Stimulated activated CD8-positive, alpha-beta memory T cell treated with anti-CD3 and anti-CD28 coated beads, Interleukin-12 subunit alpha, Interleukin-12 subunit beta, amount 100 ng/mL, for 24 hours (primary cell): ENCODE results near the gene GID4.
A peak's percentile ranks its signal among the peaks of the same experiment; 100 is the strongest.

Source experiments
- DNase-seq: peaks from one replicate; pipeline ENCODE4 v3.0.0-alpha.2; 2020; ENCODE audit errors: extremely low read depth

Gene GID4

DNA sequence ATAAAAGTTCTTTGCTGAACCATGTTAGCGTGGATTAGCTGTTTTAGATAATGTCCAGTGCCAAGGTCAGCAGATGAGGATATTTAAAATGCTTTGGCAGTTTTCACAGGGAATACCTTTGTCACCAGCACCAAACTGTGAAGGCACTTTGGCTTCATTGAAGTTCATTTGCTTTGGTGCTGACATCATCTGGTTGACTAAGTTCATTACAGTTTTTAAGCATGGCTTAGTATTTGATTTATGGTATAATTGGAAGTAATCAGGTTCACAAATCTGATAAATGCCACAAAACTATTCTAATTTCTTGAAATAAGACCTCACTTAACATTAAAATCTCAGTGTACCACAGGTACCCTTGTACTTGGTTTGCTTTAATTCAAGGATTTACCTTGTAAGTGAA lies 4.3 kb downstream of the GID4 start:
- DNase-seq = no peak

DNA sequence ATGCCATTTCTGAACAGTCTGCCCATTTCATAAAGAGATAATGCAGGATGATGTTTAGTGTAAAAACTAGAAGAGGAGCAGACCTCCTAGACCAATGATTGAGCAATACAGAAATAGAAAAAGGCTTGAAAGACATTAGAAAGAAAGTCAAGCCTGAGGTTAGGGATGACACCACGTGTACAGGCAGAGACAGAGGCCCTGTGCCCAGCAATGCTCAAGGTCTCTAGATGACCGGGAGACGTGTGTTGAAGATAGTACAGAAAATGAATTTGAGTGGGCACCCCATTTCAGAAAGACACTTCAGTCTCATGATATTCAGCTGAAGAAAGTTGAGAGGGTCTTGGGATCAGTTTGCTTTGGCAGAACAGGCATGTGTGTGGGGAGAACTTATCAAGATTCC lies 5.4 kb downstream of the GID4 start:
- no peak for DNase-seq

DNA sequence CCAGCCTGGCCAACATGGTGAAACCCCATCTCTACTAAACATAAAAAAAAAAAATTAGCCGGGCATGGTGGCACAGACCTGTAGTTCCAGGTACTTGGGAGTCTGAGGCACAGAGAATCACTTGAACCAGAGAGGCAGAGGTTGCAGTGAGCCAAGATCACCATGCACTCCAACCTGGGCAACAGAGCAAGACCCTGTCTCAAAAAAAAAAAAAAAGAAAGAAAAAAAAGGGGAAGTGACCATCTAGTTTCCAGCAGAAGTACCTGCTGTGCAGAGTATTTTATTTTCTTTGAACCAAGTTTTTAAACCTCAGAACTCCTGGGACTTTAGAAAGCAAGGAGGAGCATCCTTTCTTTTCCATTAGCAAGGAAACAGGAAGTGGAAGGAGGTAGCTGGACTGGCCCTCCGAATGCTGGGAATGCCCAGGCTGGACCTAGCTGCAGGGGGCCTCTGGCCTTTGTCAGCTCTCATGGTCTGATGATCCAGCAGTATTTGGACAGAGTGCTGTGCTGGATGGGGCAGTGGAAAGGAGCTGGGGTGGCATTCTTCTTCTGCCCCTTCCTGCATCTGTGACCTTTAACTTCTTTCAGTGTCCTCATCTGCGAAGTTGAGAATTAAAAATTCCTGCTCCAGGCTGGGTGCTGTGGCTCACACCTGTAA lies 6.6 kb downstream of the GID4 start:
- no peak for DNase-seq

DNA sequence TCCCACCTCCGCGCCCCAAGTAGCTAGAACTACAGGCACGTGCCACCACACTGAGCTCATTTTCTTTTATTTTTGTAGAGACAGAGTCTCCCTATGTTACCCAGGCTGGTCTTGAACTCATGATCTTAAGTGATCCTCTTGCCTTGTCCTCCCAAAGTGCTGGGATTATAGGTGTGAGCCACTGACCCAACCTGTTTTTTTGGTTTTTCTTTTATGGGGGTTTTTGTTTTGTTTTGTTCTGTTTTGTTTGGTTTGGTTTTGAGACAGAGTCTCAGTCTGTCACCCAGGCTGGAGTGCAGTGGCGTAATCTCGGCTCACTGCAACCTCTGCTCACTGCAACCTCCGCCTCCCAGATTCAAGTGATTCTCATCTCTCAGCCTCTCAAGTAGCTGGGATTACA lies 16.4 kb downstream of the GID4 start:
- DNase-seq = no peak

DNA sequence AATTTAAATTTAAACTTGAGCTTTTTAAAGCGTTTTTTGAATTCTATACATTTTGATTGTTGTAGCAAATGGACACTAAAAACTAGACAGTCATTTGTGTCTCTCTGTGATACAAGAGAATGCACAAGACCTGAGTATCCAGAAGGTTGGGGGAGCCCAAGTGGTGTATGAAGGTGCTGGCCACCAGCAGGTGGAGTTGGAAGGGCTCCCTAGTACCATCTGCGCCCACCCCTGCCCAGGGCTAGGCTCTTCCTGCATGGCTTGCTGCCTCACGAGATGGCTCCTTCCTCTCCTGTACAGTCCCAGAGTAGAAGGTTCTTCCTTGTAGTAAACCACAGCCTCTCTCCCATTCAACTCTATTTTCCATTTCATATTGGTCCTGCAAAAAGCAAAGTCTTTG lies 17.0 kb downstream of the GID4 start:
- DNase-seq = no peak

DNA sequence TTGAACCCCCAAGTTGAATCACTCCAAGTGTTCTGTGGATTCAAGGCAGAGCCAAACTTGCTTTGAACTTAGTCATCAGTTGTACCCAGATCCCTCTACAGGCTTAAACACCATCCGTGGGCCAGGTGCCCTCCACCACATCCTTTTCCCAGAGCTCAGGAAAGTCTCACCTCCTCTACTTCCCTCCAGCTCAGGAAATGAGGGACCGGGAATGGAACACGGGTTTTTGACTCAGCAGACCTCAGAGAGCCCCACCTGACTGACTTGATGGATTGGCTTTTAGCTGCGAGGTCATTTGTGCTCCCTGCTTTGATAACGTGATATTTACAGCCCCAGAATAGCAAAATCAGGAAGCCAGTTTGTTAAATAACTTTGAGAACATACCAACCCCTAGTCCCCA lies 20.1 kb downstream of the GID4 start:
- no peak for DNase-seq

DNA sequence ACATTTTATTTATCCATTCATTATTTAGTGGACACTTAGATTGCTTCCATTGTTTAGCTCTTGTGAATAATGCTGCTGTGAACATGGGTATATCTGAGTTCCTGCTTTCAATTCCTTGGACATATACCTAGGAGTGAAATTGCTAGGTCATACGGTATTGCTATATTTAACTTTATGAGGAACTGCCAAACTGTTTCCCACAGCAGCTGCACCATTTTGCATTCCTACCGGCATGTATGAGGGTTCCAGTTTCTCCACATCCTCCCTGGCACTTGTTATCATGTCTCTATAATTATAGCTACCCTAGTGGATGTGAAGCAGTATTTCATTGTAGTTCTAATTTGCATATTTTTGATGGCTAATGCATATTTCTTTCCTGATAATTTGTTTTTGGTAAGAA lies 24.8 kb downstream of the GID4 start:
- no peak for DNase-seq

DNA sequence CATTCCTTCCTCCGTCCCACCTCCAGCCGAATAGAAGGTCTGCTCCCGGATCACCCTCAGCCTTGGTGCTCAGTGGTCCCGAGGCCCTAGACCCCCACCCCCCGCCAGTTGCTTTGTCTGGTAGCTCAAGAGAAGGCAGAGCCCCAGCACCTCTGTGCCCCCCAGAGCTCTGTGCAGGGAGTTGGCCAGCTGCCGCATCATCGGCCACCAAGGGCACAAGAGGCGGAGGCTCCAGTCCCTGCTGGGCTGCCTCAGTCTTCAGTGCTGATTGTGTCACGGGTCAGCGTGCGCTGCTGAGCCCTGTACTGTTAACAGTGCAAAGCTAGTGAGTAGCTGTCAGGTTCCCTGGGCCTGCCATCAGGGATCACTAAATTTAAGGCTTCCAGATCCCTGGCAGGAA lies 26.3 kb downstream of the GID4 start:
- DNase-seq = no peak

DNA sequence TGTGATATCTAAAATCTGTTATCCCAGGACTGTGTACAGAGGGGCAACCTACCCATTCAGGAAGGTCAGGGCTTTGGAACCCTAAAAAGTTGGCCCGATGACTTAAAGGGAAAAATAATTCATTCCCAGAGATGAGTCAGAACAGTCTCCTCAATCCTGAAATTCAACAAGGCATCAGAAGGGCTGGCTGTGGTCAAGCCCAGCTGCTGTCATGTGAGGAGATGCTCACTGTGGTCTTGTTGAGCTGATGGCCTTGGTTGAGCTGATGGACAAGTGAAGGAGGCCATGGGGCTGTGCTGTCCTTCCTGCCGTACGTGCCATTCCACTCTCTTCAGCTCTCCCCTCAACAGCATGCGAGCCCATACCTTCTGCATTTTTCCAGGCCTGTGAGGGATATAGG lies 27.7 kb downstream of the GID4 start:
- DNase-seq = no peak

DNA sequence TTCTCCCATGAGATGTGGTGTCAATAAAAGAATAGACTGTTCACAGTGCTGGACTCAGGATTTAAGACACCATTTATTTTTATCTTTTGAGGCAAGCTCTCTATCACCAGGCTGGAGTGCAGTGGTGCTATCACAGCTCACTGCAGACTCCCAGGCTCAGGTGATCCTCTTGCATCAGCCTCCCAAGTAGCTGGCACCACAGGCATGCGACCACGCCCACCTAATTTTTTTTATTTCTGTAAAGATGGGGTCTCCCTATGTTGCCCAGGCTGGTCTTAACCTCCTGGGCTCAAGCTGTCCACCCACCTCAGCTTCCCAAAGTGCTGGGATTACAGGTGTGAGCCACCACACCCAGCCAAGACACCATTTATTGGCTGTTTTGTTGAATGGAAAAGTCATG lies 29.9 kb downstream of the GID4 start:
- no peak for DNase-seq

DNA sequence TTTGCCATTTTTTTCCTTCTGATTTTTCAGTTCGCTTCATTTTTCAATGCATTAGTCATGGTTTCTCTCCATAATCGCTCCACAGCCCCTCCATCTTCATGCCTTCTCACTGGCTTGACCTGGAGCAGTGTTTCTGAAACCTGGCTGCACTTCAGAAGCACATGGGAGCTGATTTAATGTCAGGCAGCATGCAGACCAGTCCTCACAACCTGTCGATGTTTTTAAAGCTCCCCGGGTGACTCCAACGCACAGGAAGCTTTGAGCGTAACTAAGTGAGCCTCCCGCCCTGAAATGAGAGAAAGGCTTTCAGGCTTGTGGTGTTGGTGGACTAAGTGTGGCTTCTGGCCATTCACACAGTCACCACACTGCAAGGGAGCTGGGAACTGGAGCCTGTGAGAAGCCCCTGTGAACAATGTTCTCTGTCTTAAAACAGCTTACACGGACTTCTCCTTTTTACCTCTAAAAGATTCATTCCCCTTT lies 31.7 kb downstream of the GID4 start:
- no peak for DNase-seq

DNA sequence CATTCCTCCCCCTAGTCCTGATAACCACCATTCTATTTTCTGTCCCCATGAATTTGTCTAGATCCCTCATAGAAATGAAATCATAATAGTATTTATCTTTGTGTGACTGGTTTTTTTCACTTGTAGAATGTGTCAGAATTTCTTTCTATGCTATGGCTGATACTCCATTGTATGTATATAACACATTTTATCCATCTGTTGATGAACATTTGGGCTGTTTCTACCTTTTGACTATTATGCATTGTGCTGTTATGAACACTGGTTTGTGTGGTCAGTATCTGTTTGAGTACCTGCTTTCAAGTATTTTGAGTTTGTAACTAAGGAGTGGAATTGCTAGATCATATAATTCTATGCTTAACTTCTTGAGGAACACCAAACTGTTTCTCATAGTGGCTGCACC lies 32.5 kb downstream of the GID4 start:
- no peak for DNase-seq

DNA sequence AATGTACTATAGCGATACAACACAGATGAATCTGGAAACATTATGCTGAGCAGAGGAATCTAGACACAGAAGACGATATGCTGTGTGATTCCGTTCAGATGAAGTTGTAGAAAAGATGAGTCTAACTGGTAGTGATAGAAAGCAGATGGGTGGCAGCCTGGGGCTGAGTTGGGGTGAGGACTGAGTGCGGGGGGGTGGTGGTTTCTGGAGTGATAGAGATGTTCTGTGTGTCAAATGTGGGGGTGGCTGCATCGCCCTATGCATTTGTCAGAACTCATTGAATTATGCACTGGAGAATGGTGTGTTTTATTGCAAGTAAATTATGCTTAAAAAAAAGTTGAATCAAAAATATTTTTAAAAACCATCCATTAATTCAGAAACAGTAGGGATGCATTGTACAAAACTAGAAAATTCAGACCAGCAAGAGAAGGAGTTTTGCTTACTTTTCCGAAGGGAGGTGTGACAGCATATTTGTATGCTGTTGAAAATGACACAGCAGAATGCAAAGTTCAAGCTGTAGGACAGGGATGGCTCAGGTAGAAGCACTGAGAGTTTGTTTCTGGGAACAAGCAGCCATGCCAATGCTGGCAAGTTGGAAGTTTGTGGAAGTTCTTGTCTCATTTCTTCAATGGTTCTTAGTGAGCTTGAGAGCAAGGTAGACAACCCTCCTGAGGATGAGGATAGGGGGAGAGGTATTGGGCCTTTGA lies 35.5 kb downstream of the GID4 start:
- no peak for DNase-seq

DNA sequence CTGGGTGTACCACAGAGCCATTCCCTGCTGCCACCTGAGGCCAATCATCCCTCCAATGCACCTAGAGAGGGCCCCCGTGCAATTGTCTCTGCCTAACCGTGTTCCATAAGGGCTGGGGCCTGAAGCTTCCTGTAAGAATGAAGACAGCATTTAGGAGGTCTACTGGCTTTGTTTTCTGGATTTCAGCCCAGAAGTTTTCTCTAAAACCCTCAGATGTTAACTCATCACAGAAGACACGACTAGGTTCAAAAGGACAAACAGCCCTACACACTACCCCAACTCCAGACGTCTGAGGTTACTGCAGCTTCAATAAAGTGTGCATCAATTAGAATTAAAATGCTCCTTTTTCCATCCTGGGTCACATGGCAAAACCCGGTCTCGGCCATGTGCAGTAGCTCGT lies 37.7 kb downstream of the GID4 start:
- DNase-seq = no peak

DNA sequence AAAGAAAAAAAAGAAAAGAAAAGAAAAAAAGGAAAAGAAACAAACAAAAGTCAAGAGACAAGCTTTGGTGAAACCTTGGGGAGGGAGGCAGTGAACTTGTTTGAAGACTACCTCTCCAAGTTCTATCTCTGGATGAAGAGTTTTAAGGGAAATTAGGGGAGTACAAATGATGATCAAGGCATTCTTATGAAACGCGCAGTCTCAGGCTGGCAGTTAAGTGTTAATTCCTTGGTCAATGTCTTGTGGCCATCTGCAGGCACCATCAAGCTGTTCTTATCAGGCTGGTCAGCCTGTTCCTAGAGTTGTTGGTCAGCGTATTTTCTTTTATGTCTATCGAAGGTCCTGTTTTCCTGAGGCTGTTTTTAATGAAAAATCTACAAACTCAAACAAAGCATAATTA lies 40.3 kb downstream of the GID4 start:
- DNase-seq = no peak

DNA sequence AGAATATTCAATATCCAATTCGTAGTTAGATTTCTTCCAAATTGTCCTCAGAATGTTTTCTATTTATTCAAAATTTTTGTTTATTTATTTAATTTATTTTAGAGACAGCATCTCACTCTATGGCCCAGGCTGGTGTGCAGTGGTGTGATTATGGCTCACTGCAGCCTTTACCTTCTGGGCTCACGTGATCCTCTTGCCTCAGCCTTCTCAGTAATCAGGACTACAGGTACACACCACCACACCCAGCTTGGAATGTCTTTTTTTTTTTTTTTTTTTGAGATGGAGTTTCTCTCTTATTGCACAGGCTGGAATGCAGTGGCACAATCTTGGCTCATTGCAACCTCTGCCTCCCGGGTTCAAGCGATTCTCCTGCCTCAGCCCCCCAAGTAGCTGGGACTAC lies 45.0 kb downstream of the GID4 start:
- no peak for DNase-seq

DNA sequence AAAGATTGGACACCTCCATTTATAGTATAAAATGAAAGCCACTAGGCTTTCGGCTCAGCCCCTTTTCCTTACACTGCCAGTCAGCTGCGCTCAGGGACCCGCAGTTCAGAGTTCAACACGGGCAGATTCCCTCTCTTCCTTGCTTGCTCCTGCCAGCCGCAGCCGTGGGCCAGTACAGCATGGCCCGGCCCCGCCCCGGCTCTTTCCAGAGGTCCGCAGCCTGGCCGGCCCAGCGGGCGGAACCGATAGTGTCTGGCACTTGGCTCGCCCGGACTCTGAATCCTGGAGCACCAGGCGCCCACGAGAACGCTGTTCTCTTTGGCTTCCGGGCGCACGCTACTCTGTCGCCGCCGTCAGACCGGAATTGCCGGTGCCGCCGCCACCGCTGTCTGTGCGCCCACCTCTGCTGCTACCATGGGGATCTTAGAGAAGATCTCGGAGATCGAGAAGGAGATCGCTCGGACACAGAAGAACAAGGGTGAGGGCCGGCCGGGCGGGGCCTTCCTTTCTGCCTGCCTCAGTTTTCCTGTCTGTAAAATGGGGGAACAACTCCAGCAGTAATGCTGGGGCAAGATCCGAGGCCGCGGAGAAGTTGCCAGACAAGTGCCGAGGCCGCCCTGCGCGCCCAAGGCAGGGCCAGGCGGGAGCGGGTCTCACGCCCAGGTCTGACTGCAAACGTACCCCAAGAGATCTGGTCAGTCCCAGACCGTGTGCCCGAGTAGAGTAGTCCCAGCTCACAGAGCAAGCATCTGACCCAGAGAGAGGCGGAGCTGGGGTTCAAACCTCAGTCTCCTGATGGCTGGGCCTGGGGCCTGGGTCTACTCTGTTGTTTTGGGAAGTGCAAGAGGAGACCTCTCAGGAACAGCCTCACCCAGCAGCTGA lies 48.6 kb downstream of the GID4 start, which contains the start of gene DRG2:
Gene DRG2, plus strand, starts transcription at position 339 of the 882 bp plus-strand sequence. Its CDS starts 76 bp downstream, at position 415.
- DNase-seq = peak; percentile 57

DNA sequence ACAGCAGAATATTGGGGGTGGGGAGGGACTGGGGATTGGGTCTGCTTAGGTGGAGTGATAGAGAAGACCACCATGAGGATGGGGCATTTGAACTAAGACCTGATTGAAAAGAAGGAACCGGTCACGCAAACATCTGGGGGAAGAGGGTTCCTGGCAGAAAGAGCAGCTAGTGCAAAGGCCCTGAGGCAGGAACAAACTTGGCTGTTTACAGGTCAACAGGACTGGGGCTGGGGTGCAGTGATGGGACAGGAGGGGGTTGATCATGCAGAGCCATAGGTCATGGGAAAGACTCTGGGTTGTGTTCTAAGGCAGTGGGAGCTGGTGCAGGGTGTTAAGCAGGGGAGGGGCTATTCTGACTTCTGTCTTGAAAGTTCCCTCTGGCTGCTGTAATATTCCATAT lies 50.4 kb downstream of the GID4 start:
- no peak for DNase-seq

DNA sequence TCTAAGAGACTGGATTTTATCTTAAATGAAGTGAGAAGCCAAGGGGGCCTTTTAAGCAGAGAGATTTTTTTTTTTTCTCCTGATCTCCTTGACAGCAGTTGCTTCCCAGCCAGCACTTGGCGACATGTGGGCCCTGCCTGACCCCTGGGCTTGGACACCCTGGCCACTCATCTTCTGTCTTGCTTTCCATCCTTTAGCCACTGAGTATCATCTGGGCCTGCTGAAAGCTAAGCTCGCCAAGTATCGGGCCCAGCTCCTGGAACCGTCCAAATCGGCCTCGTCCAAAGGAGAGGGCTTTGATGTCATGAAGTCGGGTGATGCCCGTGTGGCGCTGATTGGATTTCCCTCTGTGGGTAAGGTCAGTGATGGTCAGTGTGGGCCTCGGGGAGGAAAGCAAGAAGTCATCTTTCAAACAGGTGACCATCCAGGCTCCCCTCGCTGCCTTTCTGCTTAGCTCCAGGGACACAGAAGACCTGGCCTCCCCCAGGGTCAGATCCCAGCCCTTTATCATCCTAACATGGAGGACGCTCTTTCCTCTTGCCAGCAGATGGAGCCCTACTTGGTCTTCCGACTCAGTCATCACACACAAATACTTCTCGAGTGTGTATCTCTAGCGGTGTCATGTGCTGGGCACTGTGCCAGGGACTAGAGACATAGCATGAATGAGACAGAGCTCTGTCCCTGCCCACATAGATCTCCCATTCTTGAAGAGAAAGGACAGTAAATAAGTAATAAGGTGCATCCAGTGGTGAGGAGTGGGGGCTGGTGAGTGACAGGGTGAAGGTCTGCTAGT lies 54.6 kb downstream of the GID4 start:
- DNase-seq = no peak

DNA sequence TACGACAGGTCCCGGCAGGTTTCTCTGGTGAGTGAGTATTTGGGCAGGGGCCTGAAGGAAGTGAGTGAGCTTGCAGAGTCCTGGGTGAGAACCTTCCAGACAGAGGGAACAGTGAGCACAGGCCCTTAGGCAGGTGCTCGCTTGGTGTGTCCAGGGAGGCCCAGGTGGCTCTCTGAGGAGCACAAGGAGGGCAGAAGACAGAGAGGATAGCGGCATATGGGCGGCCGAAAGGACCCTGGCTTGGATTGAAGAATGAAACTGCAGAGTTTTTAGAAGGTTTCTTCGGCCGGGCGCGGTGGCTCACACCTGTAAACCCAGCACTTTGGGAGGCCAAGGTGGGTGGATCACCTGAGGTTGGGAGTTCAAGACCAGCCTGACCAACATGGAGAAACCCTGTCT lies 55.2 kb downstream of the GID4 start:
- DNase-seq = no peak

DNA sequence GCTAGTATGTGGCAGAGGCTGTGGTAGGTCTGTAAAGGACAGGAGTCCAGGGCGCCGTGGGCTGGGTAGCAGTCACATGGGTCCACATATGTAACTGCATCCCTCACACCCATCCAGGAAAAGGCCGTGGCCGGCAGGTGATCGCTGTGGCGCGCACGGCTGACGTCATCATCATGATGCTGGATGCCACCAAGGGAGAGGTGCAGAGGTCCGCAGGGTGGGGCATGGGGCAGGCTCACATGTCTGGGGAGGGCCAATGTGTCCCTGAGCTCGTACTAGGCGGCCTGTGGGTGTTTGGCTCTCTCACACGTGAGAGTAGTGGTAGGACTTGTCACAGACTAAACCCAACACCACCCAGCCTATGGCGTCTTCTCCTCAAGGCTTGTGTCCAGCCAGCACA lies 60.3 kb downstream of the GID4 start:
- no peak for DNase-seq

DNA sequence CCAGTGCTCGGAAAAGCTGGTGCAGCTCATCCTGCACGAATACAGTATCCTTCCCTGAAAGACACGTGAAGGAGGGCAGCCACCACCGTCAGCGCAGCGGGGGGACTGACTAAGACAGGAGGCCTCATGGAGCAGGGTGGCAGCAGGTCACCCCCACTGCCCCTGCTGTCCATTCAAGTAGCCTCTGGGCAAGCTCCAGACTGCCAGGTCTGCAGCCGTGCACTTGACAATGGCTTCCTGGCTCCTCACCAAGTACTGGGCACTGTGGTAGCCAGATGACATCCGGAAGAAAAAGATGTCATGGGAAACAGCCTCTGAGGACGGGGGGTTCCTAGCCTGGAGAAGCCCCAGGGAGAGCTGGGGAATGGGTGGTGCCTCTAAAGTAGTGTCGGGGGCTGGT lies 61.4 kb downstream of the GID4 start:
- no peak for DNase-seq
